HG03521 (cell line): ENCODE measurements around the gene ZNF618.

ENCODE experiments used
- ATAC-seq: cut with Tn5 transposase; IDR thresholded peaks from one replicate; pipeline ENCODE4 v1.9.1; 2021; ENCODE audit warnings: mild to moderate bottlenecking, moderate library complexity; ENCODE audit not compliant: unreplicated experiment

The ZNF618 gene

DNA sequence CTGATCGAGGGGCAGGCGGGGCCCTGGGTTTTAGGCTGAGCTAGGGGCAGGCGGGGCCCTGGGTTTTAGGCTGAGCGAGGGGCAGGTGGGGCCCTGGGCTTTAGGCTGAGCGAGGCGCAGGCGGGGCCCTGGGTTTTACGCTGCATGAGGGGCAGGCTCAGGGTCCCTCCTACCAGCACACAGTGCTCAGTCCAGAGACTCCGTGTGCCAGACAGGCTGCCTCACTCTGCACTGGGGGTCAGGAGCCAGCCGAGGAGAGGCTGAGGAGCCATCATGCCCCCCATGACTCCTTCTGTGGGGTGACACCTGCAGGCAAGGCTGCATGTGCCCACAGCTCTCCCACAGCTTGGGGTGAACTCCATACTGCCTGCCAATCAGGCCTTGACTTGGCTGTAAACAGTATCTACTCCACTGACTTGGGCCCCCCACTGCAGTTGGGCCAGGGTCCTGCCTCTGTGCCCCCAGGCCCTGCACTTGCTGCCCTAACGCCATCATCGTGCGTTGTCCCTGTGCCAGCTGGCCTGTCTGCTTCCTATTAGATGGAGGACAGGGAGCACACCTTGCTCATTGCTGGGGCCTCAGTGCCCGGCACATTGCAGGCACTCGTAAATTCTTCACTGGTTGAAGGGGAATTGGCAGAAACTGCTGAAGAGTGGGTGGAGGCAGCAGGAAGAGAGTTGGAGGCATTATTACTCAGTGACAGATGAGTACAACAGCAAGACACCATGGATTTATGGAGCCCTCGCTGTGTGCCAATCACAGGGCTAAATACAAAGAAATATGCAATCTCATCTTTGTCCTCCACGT lies 123.3 kb downstream of the ZNF618 start:
- ATAC-seq: no peak

DNA sequence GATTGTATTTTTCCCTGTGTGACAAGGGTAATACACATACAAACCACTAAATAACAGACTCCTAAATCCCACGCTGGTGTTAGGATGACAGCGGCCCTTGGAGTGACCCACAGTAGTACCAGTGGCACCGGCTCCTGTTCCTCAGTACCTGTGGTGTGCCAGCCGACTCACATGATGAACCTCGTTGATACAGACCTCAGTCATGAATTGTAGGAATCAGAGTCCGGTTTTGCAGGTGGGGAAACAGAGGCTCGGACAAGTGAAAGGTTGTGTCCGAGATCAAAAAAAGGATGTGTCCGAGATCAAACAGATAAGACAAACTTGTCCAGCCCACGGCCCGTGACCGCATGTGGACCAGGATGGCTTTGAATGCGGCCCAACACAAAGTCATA lies 124.0 kb downstream of the ZNF618 start:
- no peak for ATAC-seq

DNA sequence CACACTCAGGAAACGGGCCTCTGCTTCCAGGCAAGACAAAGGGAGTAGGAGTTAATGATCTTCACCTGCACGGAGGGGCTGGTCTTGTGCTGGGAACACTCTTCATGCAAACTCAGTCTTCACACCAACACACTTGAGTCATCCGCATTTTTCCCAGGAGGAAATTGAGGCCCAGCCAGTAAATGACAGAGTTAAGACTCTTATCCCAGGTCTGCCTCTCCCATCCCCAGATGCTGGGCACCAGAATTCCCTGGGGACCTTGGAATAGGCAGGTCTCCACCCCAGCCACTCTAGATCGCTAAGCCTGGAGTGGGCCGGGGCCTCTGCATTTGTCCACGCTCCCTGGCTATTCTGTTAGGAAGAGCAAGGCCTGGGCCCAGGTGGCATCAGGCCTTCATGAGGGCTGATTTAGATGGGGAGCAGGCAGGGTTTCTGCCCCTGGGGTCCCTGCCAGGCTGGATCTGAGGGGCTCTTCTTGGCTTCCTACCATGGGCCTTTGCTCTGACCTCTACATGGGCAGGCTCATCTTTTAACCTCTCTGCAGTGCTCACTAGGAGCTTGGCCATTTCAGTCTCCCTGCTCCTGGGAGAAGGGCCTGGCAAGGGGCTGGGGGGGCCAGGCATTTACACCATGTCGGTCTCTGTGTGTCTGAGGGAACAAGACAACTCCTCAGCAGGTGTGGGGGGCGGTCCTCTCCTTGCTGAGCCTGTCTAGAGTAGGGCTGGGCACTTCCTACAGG lies 124.7 kb downstream of the ZNF618 start:
- ATAC-seq: no peak

DNA sequence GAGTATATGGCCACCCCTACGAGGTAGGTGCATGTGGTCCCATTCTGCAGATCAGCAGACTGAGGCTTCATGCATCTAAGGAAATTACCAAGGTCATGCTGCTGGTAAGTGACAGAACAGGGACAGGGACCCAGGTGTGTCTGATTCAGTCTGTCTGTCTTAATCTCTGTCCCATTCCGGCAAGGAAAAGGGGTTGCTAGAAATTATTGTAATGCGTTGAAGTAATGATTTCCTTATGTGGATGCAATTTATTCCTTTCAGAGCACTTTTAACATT lies 125.2 kb downstream of the ZNF618 start:
- no peak for ATAC-seq

DNA sequence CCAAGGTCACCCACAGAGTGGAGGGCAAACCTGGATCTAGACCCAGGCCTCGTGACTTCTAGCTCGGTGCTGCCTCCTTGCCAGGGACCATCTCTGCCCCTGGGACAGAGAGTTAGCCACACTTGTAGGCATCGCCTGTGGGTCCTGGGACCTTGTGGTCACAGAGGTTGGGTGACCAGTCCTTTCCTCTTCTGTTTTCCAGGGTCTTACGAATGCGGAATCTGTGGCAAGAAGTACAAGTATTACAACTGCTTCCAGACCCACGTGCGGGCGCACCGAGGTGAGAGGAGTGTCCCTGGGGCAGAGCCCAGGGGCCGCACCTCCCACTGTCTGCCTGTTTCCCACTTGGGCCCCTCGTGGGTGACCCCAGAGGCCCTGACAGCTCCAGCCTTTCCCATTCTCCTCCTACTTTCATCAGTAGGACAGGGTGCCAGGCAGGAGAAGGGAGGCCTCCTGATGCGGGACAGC lies 125.7 kb downstream of the ZNF618 start:
- no peak for ATAC-seq

DNA sequence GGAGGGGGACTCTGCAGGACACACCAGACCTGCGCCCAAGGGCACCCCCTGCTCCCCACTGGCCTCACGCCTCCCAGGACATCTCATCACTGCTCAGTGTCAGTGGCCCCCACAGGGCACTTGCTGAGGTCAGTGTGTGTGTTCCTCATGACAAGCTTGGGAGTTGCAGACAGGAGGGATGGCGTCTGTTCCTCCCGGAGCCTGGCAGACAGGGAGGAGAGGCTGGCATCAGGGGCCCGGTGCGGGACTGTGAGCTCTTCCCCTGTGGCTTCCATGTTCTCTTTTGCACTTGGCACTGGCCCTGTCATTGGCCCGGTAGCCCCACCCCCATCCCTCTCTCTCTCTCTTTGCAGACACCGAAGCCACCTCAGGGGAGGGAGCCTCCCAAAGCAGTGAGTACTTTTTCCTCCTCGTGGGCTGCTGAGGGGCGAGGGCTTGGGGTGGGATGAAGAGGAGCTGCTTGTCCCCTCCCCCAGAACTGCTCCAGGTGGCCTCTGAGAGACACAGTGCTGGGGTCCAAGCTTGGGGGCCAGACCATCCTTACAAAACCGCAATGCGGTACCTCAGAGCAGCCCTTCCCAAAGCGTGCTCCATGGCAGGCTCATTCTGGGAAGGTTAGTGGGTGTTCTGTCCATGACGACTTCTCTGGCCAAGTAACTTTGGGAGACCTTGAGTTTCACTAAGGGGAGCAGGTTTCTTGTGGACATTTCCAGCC lies 126.3 kb downstream of the ZNF618 start:
- ATAC-seq: no peak

DNA sequence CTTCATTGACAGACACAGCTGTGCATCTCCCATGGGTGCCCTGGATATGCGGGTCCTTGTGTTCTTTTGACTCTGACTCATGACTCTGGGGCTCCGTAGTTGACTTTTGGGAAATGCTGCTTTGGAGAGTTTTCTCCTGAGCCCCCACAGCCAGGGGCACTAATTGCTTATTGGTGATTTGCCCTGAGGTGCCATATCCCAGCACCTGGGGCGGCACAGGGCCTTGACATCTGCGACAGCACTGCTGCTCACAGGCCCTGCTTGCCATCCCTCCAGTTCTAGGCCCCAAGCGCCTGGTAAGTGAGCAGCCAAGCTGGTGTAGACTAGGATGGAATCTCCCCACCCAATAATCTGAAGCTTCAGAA lies 126.9 kb downstream of the ZNF618 start:
- ATAC-seq: no peak

DNA sequence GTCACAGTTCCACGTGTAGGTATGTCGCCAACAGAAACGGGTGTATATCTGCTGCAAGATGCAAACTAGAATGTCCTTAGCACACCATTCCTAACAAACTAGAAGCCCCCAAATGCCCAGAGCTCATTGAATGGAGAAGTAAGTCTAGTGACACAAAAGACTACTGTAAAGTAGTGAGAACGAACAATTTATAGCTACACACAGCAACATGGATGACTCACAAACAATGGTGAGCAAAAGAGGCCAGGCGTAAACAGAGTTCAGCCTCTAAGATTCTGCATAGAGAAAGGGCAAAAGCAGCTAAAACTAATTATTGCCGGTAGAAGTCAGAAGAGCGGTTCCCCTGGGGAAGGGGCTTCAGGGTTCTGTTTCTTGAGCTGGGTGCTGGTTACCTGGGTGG lies 127.2 kb downstream of the ZNF618 start:
- ATAC-seq: no peak

DNA sequence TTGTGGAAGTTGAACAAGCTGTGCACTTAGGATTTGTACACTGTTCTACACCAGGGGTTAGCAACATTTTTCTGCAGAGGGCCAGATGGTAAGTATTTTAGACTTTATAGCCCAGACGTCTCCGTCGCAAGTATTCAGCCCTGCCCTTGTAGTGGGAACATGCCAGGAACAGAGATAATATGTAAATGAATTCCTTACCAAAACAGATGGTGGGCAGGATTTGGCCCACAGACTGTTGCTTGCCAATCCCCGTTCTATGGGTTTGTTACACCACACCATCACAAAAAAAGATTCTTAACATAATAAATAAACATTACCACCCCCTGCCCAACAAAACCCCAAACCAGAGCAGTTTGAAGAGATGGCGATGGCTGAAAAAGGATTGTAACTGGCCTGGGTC lies 127.6 kb downstream of the ZNF618 start:
- ATAC-seq: no peak

DNA sequence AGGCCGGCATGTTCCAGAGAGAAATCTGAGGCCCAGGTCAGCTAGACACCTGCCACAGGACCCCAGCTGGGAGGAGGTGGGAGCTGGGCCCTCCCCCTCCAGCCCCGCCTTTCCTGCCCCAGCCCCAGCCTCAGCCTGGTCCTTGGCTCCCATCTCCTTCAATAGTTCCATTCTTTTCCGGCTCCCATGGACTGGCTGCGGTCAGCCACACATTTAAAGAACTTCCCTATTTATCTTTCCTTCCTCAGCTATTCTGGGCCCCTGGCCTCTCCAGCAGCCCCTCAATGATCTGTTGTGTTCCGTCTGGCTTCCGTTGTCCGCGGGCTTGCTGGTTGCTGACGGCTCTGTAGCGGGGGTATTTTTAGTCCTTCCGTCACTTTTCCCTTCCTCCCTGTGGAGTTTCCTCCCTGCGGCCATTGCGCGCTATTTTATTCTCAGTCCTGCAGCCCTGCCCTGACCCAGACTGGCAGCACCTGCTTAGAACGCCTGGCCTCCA lies 128.2 kb downstream of the ZNF618 start:
- ATAC-seq: no peak

DNA sequence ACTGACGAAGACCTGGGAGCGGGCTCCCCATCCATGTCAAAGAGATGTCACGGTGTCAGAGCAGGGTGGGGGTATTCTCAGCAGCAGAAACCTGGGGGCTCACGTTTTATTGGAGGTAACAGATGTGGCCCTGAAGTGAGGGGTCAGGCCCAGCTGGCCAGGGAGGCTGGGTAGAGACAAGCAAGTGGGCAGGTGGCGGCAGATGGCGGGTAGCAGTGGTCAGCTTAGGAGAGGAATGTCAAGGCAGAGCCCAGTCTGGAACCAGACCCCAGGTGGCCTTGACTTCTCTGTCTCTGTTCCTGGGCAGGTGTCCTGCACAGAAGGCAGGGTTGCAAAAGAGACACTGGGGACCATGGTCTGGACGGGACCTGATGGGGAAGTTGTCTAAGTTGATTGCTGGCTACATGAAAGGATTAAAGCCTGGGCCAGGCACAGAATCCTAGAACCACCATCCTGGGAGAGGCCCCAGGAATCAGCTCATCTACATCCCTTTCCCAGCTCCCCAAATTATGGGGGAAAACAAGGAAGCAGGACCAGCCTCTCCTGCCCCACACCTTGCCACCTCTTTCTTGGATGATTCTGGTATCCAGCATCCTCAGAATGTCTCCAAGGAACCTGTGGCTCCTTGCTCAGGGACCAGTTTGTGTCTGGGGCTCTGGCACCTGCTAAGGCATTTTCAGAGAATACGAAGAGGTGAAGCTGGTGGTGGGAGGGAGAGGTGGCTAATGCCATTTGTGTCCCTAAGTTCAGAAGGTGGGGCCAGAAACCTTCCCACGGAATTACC lies 129.5 kb downstream of the ZNF618 start:
- ATAC-seq: no peak

DNA sequence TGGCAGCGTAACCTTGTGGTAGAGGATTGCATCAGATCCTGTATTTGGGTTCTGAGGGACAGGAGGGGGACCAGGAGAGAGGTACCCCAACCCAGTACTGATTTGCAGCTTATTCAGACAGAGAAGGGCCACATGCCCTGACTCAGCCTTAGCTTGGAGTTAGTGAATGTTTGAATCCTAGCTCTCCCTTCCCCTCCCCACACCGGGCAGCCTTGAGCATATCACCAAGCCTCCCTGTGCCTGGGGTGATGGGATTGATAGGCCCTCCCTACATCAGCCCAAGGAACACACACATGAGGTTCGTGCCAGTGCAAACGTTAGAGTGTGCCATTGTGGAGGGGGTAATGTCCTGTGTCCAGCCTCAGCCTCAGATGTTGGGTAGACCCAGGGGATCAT lies 130.0 kb downstream of the ZNF618 start:
- ATAC-seq: no peak

DNA sequence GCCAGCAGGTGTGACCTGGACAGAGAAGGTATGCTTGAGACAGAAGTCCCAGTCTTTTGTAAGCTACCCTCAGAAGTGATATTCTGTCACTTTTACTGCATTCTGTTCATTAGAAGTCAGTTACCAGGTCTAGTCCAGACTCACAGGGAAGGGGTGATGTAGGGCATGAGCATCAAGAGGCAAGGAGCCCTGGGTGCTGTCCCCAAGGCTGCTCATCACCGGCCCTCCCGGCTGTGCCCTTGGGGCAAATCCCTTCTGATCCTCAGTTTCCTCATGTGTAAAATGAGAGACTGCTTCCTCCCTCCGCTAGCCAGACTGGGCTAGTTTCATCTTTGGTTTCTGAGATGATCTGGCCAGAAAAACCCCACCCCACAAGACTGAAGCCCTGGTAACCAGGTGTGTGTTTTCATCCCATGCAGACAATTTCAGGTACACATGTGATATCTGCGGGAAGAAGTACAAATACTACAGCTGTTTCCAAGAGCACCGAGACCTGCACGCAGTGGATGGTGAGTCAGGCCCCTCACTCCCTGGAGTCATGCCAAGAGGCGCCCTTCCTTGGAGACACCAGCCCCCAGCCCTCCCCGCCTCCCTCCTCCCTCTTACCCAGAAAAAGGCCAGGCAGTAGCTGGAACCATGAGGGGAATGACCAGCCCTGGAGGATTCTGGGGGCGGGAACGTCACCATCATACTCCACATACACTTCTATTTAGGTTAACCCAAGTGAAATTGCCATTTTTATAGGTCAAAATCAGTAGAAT lies 131.0 kb downstream of the ZNF618 start:
- ATAC-seq: no peak

DNA sequence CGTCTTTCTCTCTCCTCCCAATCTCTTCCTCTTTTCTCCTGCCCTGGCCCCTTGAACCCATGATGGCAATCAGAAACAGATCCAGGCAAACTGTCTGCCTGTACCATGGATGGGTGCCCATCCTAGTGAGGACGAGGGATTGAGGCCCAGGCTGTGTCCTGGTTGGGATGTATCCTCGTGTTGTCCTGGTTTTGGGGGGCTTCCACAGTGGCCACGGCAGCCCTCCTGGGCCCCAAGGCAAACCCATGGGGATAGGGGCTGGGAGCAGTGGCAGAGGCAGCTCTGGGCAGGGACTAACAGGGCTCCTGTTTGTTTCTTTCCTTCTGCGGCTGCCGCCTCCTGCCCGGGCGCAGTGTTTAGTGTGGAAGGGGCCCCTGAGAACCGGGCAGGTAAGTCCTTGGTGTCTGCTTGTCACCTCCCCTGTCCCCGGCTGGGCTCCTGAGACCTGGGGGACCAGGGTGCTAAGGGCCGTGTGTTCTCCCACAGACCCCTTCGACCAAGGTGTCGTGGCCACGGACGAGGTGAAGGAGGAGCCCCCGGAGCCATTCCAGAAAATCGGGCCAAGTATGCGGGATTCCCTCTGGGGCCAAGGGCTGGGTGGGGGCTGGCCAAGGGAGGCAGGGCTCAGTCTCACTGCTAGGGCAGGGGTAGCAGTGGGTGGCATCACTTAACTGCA lies 132.0 kb downstream of the ZNF618 start:
- no peak for ATAC-seq

DNA sequence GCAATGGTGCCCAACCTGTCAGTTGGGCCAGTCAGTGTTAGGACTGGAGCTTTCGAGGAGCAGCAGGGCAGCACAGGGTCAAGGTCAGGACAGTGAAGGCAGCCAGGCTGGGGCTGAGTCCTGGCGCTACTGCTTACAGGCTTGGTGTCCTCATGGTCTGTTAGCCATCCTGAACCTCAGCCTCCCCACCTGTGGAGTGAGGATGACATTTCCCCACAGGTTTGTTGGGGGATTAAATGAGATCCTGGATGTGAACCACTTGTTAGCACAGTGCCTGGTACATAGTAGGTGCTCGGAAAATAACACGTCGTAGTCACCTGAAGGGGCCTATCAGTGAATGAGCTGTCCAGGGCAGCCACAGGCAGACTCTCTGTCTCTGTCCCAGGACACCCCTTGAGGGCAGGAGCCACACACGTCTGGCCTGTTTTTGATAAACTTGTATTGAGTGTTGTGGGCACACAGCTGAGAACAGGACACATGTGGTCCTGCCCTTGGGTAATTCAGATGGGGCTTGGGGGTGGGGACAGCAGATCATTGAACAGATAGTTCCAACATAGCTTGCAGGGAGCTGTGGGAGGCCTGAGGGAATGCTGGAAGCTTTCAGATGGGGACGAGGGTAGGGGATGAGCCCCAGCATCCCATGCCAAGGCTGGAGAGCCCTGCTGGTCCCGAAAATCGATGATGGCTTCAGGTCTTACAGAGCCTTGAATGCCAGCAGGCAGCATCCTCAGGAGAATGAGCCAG lies 132.7 kb downstream of the ZNF618 start:
- no peak for ATAC-seq

DNA sequence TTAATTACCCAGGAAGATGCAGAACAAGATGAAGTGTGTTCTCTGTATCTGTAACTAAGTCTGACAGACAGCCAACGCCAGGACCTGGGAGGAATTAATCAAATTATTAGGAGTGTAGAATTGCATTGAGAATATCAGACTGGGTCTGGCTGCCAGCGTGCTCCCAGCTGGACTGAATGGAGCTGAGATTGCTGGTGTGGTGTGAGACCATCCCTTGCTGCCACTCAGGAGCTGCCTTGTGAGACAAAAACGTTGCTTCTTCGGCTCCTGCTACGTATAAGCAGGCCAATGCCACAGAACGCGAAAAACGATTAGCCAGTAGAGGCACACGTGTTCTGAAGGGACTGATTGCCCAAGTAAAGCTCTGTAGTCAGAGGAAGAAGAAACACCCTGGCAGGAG lies 135.2 kb downstream of the ZNF618 start:
- ATAC-seq: no peak

DNA sequence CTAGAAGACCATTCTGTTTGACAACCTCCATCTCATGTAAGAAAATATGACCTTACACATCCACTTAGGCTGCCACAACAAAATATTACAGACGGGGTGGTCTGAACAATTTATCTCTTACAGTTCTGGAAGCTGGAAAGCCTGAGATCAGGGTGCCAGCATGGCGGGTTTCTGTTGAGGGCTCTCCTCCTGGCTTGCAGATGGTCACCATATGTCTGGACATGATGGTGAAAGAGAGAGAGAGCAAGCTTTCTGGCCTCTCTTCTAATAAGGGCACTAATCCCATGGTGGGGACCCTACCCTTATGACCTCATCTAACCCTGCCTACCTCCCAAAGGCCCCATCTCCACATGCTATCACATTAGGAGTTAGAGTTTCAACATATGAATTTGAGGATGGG lies 136.0 kb downstream of the ZNF618 start:
- ATAC-seq: no peak

DNA sequence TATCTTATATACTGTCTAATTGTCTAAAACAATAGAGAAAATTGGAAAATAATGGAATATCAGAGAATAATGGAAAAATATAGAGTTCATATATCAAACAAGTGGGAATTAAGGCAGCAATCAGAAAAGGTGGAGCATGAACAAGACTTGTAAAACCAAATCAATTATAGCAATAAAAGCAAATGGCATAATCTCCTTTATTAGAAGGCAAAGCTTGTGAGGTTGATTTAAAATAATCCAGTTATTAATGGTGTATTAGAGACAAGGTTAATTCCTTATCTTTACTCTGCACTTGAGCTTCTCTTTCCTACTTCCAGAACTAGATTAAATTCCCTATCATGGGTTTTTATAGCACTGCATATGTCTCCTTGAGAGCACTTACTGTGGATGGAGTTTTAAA lies 137.9 kb downstream of the ZNF618 start:
- no peak for ATAC-seq

DNA sequence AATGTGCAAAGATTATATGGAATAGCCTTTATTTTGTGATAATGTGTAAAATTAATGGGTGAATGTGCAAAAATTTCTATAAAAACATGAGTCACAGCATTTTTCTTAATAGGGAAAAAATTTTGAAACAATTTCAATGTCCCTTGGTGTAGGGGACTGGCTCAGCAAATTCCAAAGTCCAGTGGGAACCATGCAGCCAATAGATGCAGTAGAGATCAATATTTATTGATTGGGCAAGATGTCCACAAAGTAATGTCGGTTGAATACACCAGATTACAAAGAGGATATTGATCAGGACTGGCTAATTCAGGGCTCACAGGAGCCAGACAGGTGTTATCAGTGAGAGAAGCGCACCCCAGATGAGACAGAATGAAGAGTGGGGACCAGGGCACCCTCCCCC lies 139.5 kb downstream of the ZNF618 start:
- no peak for ATAC-seq
